A673 (cell line): Measurements from ENCODE around the gene GPNMB.

Experiments
- EZH2 ChIP-seq: fragments of 200-600 bp; sonication (generic); IDR thresholded peaks from 2 replicates; pipeline ENCODE4 v1.6.1; 2017; ENCODE audit warnings: borderline replicate concordance, low read depth, mild to moderate bottlenecking, mixed read lengths, antibody characterized with exemption, low read length; ENCODE audit not compliant: poor library complexity, severe bottlenecking
- TF ChIP-seq, protein P1 (sequence below): fragments of 300-800, 200-600 bp; sonication (generic); conservative IDR thresholded peaks from 2 replicates; pipeline ENCODE4 v1.5.1; 2017; ENCODE audit warnings: low read depth, mild to moderate bottlenecking, antibody characterized with exemption, low read length, moderate library complexity, mixed read lengths

DNA sequence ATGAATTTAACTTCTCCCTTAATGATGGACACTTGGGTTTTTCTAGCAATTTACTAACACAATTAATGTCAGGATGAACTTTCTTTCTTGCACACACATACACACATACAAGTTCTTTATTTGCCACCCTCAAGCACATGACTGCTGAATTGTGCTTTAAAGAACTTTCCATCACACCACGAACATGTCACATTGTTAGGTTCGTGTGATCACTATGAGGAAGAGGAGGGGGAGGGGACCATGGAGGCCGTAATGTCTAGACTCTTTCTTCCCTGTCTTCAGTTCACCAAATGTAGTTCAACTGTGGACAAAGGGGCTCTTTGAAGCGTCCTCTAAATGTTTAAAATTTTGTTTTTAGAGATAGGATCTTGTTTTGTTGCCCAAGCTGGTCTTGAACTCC is 33.7 kb upstream of the GPNMB start:
- TF ChIP-seq, protein P1, sequence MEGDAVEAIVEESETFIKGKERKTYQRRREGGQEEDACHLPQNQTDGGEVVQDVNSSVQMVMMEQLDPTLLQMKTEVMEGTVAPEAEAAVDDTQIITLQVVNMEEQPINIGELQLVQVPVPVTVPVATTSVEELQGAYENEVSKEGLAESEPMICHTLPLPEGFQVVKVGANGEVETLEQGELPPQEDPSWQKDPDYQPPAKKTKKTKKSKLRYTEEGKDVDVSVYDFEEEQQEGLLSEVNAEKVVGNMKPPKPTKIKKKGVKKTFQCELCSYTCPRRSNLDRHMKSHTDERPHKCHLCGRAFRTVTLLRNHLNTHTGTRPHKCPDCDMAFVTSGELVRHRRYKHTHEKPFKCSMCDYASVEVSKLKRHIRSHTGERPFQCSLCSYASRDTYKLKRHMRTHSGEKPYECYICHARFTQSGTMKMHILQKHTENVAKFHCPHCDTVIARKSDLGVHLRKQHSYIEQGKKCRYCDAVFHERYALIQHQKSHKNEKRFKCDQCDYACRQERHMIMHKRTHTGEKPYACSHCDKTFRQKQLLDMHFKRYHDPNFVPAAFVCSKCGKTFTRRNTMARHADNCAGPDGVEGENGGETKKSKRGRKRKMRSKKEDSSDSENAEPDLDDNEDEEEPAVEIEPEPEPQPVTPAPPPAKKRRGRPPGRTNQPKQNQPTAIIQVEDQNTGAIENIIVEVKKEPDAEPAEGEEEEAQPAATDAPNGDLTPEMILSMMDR, result no peak
- no peak for TF ChIP-seq EZH2
